ENCODE data around the gene COX19.

The COX19 gene

GRCh38 chr7:938546-939185, 36.7 kb downstream of the COX19 start:
- no peaks in the 10 kb centered on the region for H3F3A ChIP-seq (ENCODE audit: insufficient read depth, low read length)
- H3K4me1 ChIP-seq (ENCODE audit: low read length) = no peaks in the 10 kb centered on the region
- H3K9ac ChIP-seq (ENCODE audit: low read length) = no peak overlapping the region
- no peaks in the 10 kb centered on the region for H4K20me1 ChIP-seq (ENCODE audit: insufficient read depth, low read length)
- no peak overlapping the region for H3K4me2 ChIP-seq (ENCODE audit: low read depth, low read length)
- H3K9me2 ChIP-seq (replicated peaks; ENCODE audit: insufficient read depth, low read length) = no peaks in the 10 kb centered on the region
- TF ChIP-seq CTCF (IDR thresholded peaks at IDR 0.05; ENCODE audit: low read length) (no peak), EZH2phosphoT487 (IDR thresholded peaks at IDR 0.05; ENCODE audit: low read length) (no peak), EZH2 (optimal IDR thresholded peaks at IDR 0.05; ENCODE audit: low read depth, low read length) (no peak)
- no peaks in the 10 kb centered on the region for H3K36me3 ChIP-seq (replicated peaks; ENCODE audit: insufficient read depth, low read length)
- DNase-seq = no peak
- no peaks in the 10 kb centered on the region for H3K79me2 ChIP-seq (ENCODE audit: low read length)
- no peak overlapping the region for H2AFZ ChIP-seq (ENCODE audit: low read length)
- peaks cover 42% of the 10 kb centered on the region for H3K27me3 ChIP-seq (replicated peaks; ENCODE audit: insufficient read depth, low read length)
- H3K9me3 ChIP-seq (replicated peaks; ENCODE audit: insufficient read depth, low read length) = no peaks in the 10 kb centered on the region
- no peak overlapping the region for H3K27ac ChIP-seq (ENCODE audit: low read length)
- H3K4me3 ChIP-seq (ENCODE audit: low read length) = no peak overlapping the region

DNA sequence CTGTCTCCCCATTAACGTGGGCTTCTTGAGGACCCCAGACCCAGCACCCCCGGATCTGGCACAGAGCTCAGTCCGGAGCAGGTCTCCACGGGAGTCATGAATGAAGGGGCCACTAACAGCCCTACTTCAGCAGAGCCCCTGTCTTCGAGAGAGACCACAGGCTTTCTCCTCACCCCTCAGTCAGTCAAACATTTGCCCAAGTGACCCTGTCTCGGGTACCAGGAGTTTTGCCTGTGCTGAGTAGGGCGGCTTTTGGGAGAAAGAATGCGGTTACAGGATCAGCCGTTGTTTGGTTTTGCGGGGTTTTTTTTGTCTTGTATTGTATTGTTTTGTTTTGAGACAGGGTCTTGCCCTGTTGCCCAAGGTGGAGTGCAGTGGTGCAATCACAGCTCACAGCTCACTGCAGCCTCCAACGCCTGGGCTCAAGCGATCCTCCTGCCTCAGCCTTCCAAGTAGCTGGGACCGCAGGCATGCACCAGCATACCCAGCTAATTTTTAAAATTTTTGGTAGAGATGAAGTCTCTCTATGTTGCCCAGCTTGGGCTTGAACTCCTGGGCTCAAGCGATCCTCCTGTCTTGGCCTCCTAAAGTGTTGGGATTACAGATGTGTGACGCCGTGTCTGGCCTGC, 37.4 kb downstream of the COX19 start:
- Histone ChIP-seq H3F3A (ENCODE audit: insufficient read depth, low read length) (no peaks in the 10 kb centered on the region), H3K9ac (ENCODE audit: low read length) (no peak overlapping the region), H2AFZ (ENCODE audit: low read length) (no peak overlapping the region), H3K4me2 (ENCODE audit: low read depth, low read length) (no peak overlapping the region), H3K36me3 (replicated peaks; ENCODE audit: insufficient read depth, low read length) (no peaks in the 10 kb centered on the region), H3K27ac (ENCODE audit: low read length) (no peak overlapping the region), H3K9me3 (replicated peaks; ENCODE audit: insufficient read depth, low read length) (no peaks in the 10 kb centered on the region), H3K27me3 (replicated peaks; ENCODE audit: insufficient read depth, low read length) (peaks cover 42% of the 10 kb centered on the region), H3K79me2 (ENCODE audit: low read length) (no peaks in the 10 kb centered on the region), H3K9me2 (replicated peaks; ENCODE audit: insufficient read depth, low read length) (no peaks in the 10 kb centered on the region), H3K4me3 (ENCODE audit: low read length) (no peak overlapping the region), H3K4me1 (ENCODE audit: low read length) (no peaks in the 10 kb centered on the region), H4K20me1 (ENCODE audit: insufficient read depth, low read length) (no peaks in the 10 kb centered on the region)
- TF ChIP-seq EZH2 (optimal IDR thresholded peaks at IDR 0.05; ENCODE audit: low read depth, low read length) (no peak), CTCF (IDR thresholded peaks at IDR 0.05; ENCODE audit: low read length) (no peak), EZH2phosphoT487 (IDR thresholded peaks at IDR 0.05; ENCODE audit: low read length) (no peak)
- DNase-seq = no peak

- Histone ChIP-seq H3K9ac (ENCODE audit: low read length) (no peak overlapping the region), H2AFZ (ENCODE audit: low read length) (no peak overlapping the region), H3F3A (ENCODE audit: insufficient read depth, low read length) (no peaks in the 10 kb centered on the region), H4K20me1 (ENCODE audit: insufficient read depth, low read length) (no peaks in the 10 kb centered on the region), H3K4me3 (ENCODE audit: low read length) (no peak overlapping the region), H3K36me3 (replicated peaks; ENCODE audit: insufficient read depth, low read length) (no peaks in the 10 kb centered on the region), H3K4me2 (ENCODE audit: low read depth, low read length) (no peak overlapping the region), H3K79me2 (ENCODE audit: low read length) (no peaks in the 10 kb centered on the region), H3K9me3 (replicated peaks; ENCODE audit: insufficient read depth, low read length) (no peaks in the 10 kb centered on the region), H3K27me3 (replicated peaks; ENCODE audit: insufficient read depth, low read length) (peaks cover 50% of the 10 kb centered on the region), H3K4me1 (ENCODE audit: low read length) (no peaks in the 10 kb centered on the region), H3K9me2 (replicated peaks; ENCODE audit: insufficient read depth, low read length) (no peaks in the 10 kb centered on the region), H3K27ac (ENCODE audit: low read length) (no peak overlapping the region)
- DNase-seq = no peak
- TF ChIP-seq EZH2phosphoT487 (IDR thresholded peaks at IDR 0.05; ENCODE audit: low read length) = no peak
- no peak for TF ChIP-seq CTCF (IDR thresholded peaks at IDR 0.05; ENCODE audit: low read length)
- no peak for TF ChIP-seq EZH2 (optimal IDR thresholded peaks at IDR 0.05; ENCODE audit: low read depth, low read length)
These were observed 38.8 kb downstream of the COX19 start for GRCh38 chr7:936386-937054.
